ENCODE measurements around the gene IRF8.
"Not testable (repeated sequence)": the region's sequence is repeated elsewhere in the genome, so short reads cannot be mapped to it uniquely, and the experiment has no call there.

Gene IRF8

DNA sequence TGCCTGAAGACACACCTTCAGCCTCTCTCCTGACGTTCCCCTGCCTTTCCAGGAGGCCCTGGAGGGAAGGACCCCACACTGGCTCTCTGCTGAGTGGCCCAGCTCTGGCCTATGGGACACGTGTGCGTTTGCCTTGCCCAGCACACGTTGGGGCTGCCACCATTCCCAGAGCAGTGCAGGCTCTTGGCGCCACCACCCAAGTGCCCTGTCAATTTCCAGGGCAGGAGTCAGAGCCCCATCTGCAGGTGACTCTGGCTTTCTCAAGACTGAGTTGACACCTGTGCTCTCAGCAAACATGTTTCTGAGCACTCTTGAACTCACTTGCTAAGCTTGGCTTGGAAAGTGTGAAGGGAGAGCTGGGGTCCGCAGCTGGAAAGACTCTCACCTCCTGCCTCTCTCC is 4.7 kb upstream of the IRF8 start:
- DNase-seq (ENCODE audit: low read depth): no peak

- no peak for DNase-seq (ENCODE audit: low read depth)
Measured at GRCh38 chr16:85897382-85897781, 1.6 kb upstream of the IRF8 start.

DNA sequence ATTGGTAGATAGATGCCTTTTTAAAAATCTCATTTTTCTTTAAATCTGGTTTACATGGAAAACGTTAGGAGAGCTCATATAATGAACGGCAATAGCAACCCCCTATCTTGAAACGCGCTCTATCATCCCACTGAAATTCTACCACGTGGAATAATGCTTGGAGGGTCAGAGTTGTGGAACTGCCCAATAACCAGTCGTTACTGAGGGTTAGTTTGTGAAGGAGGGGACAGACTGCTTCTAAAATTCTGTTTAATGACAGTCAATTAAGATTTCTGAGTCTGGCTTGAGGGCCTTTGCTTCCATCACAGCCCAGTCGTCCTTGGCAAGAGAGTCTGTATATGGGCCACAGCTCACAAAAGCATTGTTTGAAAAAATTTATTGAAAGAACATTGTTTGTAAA is 482 bp downstream of the IRF8 start:
- no peak for DNase-seq (ENCODE audit: low read depth)

DNA sequence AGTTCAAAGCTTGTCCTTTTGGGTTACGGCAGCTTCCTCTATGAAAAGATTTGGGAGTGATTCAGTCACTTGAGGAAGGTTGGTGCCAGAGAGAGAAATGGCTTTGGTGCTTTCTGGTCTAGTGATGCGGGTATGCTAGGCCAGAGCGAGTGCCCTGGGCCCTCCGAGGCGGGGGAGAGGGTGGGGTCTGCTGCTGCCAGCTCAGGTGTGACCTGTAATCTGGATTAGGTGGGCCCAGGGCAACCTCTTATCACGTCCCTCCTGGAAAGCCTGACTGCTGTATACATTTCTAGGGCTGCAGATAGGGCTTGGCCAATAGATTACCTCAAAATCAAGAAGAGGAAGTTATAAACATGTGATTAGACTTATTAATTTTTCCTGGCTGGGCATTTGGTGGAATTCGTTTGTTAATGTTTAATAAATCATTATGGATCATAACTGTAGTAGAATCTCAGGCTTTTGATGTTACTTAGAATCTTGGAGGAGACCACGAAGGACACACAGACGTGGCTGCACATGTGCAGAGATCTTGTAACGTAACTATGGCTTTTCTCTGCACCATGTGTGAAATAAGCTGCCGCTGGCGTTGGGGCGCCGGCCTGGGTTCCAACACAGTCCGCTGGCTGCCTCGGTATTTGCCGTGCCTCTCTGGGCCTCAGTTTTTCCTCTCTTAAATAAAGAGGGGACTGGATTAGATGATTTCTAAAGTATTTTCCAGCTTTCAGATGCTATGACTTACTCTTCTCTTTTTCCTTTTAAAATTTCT is 1.2 kb downstream of the IRF8 start:
- no peak for DNase-seq (ENCODE audit: low read depth)

- no peak for DNase-seq (ENCODE audit: low read depth)
Measured at GRCh38 chr16:85901110-85901509, 2.1 kb downstream of the IRF8 start.

- DNase-seq (ENCODE audit: low read depth): no peak
Measured at GRCh38 chr16:85901773-85902365, 2.9 kb downstream of the IRF8 start.

DNA sequence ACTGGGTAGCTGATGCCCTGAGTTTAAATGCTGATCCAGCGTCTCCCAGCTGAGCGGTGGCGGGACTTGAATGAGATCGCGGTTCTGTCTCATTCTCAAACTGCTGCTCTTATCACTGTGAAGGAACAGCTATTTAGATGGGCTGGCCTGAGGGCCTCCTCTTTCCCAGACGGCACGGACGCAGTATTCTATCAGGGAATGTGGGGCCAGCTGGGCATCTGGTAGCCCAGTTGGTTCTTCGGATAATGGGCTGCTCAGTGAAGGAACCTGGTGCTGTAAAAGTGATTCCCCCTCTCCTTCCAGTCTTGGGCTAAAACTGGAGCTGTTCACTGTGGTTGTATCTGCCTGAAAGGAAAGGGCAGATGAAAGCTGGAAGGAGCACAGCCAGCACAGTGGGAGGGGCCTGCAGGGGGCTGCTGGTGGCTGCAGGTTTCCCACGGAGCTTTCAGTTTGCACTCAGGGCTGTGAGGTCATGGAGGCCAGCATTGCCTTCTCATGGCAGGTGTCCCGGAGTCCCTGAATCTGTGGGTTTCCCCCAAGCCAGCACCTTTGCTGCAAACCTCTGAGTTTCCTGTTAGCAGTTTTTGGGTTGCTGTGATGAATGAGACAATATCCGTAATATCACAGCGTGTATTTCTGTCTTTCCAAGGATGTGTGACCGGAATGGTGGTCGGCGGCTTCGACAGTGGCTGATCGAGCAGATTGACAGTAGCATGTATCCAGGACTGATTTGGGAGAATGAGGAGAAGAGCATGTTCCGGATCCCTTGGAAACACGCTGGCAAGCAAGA is 3.6 kb downstream of the IRF8 start:
- DNase-seq (ENCODE audit: low read depth): no peak

DNA sequence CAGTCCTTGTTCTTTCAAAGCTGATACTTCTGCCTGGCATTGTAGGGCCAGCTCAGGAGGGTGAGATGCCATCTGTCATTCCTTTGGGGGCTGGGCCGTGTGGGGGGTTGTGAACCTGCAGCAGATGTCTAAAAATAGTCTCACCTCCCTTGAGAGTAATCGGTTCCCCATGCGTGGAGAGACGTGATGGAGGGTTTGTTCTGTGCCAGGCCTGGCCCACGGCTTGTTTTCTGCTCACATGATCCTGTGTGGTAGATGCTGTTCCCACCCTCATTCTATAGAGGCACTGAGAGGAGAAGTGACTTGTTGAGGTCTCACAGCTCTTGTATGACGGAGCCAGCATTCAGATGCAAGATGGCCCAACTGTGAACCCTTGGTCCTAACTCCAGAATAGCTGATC is 4.6 kb downstream of the IRF8 start:
- no peak for DNase-seq (ENCODE audit: low read depth)

- no peak for DNase-seq (ENCODE audit: low read depth)
Measured at GRCh38 chr16:85905110-85906095, 6.4 kb downstream of the IRF8 start.

- DNase-seq (ENCODE audit: low read depth): no peak
Measured at GRCh38 chr16:85906349-85906748, 7.4 kb downstream of the IRF8 start.

GRCh38 chr16:85907231-85907630 is 8.3 kb downstream of the IRF8 start:
- not testable (repeated sequence) for DNase-seq (ENCODE audit: low read depth)

DNA sequence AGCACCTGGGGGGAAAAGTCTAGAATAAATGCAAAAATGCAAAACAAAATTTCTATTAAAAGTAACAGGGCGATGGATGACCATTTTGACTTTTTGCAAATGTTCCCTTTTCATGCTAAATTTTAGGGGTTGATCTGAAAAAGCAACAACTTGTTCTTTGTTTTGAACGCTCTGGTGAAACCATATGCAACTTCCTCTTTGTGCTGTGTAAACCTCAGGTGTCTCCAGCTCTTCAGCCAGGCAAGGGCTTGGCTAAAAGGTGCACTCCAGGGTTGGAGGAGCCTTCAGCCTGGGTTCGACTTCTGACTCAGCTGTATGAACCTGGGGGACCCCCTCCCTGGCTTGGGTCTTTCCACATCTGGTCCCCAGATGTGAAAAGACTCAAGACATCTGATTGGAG is 9.5 kb downstream of the IRF8 start:
- DNase-seq (ENCODE audit: low read depth): no peak

GRCh38 chr16:85908889-85909589 is 10.1 kb downstream of the IRF8 start:
- DNase-seq (ENCODE audit: low read depth): no peak

DNA sequence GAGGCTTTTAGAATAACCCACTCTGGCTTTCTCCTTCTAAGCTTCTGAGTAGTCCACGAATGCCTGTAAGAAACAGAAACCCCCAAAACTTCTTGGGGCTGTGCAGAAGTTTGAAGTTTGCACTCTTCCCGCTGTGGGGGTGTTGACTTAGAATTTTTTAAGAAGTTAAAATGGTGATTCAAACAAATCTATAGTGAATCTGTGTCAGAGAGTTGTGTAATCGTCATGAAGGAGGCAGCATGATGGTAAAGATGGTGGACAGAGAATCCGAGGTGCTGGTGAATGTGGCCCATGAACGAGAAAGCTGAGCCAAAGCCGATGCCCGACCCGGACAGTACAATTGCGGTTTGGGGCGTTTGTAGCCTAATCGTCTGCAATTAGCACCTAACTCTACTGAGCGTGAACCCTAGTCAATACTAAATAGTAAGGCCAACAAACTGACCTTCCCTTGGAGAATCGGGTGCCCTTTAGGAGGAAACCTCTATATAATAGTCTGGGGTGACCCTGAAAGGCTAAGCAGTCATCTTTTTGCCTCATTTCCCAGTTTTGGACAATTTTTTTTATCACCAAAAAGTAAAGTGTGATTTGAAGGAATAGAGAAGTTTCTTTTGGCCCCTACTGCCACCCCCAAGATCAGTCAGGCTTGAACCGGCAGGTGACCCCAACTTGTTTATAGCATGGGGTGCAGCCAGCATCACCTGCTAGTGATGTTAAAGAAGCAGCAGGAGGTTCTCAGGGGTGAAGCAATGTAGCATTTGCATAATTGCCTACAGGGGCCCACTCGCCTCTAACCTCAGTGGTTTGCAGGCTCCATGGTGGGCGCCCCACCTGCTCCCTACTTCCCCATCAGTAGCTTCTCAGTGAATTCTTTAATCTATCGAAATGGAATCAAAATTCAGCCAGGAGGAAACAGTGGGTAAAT is 11.2 kb downstream of the IRF8 start:
- DNase-seq (ENCODE audit: low read depth): no peak

DNA sequence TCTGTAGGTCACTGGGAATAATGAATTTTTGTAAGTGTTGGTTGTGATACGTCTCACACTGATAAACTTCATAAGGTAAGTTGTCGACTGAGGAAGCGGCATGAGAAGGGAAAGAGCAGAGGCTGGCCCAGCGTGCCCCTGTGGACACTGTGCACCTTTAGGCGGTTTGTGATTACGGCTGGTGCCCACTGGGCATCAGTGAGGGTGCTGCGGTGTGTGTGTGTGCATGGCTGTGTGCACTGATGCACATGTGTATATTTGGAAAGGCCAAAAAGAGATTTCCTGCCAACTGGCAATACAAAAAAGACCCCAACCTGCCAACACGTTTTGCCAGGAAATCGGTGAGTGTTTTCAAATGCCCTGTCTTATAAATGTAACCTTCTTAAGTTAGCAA is 11.9 kb downstream of the IRF8 start:
- DNase-seq (ENCODE audit: low read depth): no peak

DNA sequence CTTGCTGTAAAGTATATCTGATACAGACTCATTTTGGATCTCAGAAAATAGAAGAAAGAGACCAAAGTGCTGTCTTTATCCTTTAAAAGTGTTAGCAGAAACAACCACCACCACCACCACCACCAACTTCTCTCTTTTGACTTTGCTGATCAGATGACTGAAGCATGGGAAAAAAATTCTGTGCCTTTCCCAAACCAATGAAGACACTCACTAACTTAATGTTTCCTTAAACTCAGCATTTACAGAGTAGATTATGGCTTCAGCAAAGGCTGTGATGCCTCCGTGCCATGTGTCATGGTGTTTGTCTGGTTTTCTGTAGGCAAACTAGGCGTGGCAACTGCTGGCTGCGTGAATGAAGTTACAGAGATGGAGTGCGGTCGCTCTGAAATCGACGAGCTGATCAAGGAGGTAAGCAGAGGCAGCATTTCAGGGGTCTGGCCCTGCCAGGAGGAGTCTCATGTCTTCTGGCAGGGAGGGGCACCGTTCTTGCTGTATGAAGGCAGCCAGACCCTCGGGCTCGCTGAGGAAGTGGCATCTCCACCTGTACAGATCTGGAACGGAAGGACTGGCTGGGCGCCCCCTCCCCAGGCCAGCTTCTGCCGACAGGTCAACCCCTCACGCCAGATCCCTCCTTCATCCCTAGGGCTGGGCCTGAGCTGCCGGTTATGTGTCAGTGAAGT is 12.4 kb downstream of the IRF8 start:
- no peak for DNase-seq (ENCODE audit: low read depth)

DNA sequence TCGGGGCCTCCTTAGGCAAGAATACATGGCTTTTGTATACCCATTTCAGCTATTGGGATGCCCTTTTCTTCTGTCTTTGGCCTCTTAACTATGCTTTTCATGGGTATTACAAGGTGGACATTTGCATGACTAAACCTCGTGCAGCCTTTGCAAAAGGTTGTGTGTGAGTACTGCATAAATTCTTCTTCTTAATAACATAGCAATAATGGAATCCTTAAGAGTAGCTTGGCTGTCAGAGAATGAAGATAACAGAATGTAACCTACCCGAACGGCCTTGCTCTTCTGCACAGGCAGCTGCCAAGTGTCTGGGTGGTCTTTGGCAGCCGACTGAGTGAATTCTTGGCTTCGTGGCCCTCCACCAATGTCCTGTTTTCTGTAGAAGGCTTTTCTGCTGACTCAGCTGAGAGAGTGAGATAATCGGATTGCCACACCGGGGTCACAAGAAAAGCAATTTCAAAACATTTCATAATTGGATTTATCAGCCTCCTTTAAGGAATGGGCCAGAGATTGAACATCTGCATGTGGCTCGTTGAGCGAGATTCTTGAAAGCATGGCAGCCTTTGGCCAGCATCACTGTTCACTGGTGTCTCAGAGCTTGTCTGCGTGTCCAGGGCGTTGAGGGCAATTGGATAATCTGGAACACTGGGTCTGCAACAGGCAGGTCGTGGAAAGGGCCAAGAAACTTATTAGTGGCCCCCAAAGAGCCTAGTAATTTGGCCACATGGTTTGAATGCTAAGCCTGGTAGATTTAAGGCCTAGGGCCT is 13.4 kb downstream of the IRF8 start:
- no peak for DNase-seq (ENCODE audit: low read depth)

- DNase-seq (ENCODE audit: low read depth): no peak
Measured at GRCh38 chr16:85913141-85913601, 14.2 kb downstream of the IRF8 start.
